Endothelial cell of umbilical vein (primary cell): ENCODE results near the gene MAST4. TPM values are rescaled to one million over a fixed set of nuclear protein-coding genes. Genes with fewer than 3 reads are reported as not detected.

Source experiments
- BruUV-seq: library from RNA; stranded (reverse); fragments of 400-500 nt; replicated peaks from 2 replicates; lab custom pipeline; 2021; lab: Mats Ljungman, UMichigan
- CTCF ChIA-PET: fragments of 300-600, 350-600 bp; sonication (Branson Sonifier 250); formaldehyde crosslinking; loops from one replicate; lab custom pipeline; 2021; ENCODE audit warnings: antibody characterized with exemption, inconsistent platforms; lab: Charles Lee
- POLR2A ChIA-PET: fragments of 300-600, 350-600 bp; sonication (Branson Sonifier 250); formaldehyde crosslinking; loops from one replicate; lab custom pipeline; 2021; ENCODE audit warnings: antibody characterized with exemption, inconsistent platforms; lab: Charles Lee
- DNase-seq: peaks from one replicate; pipeline ENCODE4 v3.0.0-alpha.2; 2011; ENCODE audit warnings: low read depth, low spot score
- FAIRE-seq: peaks from 2 replicates; lab custom pipeline; 2011; peaks lifted over from hg19 to GRCh38; lab: Jason Lieb, UNC
- H2AFZ ChIP-seq: 2 replicates; pipeline ENCODE4 v1.6.0; 2012; ENCODE audit warnings: low read depth, low read length, control low read depth, inconsistent platforms
- H3K27ac ChIP-seq: 2 replicates; pipeline ENCODE4 v1.5.1; 2011; ENCODE audit warnings: low read depth, mild to moderate bottlenecking, control low read depth, low read length, moderate library complexity; ENCODE audit not compliant: insufficient read depth
- H3K27me3 ChIP-seq, 2 experiments: 2 replicates each; pipeline versions ENCODE4 v1.6.0 to v1.6.1; 2011; ENCODE audit warnings: low read length in 2 of 2, mixed read lengths in 1 of 2; ENCODE audit not compliant: control insufficient read depth in 2 of 2, insufficient read depth in 2 of 2
- H3K36me3 ChIP-seq, 2 experiments: 2 replicates in 1 of 2; 3 replicates in 1 of 2; pipeline ENCODE4 v1.5.1; 2011; ENCODE audit warnings: low read length in 2 of 2, mild to moderate bottlenecking in 1 of 2, moderate library complexity in 1 of 2; ENCODE audit not compliant: control insufficient read depth in 2 of 2, insufficient read depth in 2 of 2; ENCODE audit errors: extremely low read depth in 1 of 2
- H3K4me1 ChIP-seq: 3 replicates; pipeline ENCODE4 v1.5.1; 2011; ENCODE audit warnings: mild to moderate bottlenecking, low read length; ENCODE audit not compliant: control insufficient read depth, insufficient read depth; ENCODE audit errors: extremely low read depth
- H3K4me2 ChIP-seq: 2 replicates; pipeline ENCODE4 v1.6.1; 2011; ENCODE audit warnings: low read length, control low read depth, mixed read lengths; ENCODE audit not compliant: insufficient read depth
- H3K4me3 ChIP-seq, 3 experiments: fragments of 200-600 bp in 1 of 3; sonication (generic), shearing (Covaris generic) in 1 of 3; replicated peaks in 1 of 3; 2 replicates each; pipeline ENCODE4 v1.5.1; 2011 to 2016; ENCODE audit warnings: control low read depth in 3 of 3, low read length in 3 of 3, mild to moderate bottlenecking in 2 of 3, inconsistent platforms in 1 of 3, low read depth in 1 of 3, moderate library complexity in 1 of 3; ENCODE audit not compliant: insufficient read depth in 1 of 3
- H3K79me2 ChIP-seq: 2 replicates; pipeline ENCODE4 v1.6.0; 2012; ENCODE audit warnings: low read length, inconsistent platforms; ENCODE audit not compliant: control insufficient read depth, insufficient read depth
- H3K9ac ChIP-seq: replicated peaks from 2 replicates; pipeline ENCODE3; 2011; ENCODE audit warnings: low read length, control low read depth; ENCODE audit not compliant: insufficient read depth; ENCODE audit errors: extremely low read depth
- H3K9me1 ChIP-seq: replicated peaks from 3 replicates; pipeline ENCODE4 v1.6.0; 2011; ENCODE audit warnings: mild to moderate bottlenecking, low read length; ENCODE audit not compliant: control insufficient read depth, insufficient read depth; ENCODE audit errors: extremely low read depth
- H3K9me3 ChIP-seq: replicated peaks from 2 replicates; pipeline ENCODE4 v1.5.1; 2012; ENCODE audit warnings: low read length, inconsistent platforms; ENCODE audit not compliant: control insufficient read depth, insufficient read depth
- H4K20me1 ChIP-seq: replicated peaks from 2 replicates; pipeline ENCODE3; 2011; ENCODE audit warnings: mild to moderate bottlenecking, low read length; ENCODE audit not compliant: control insufficient read depth, insufficient read depth; ENCODE audit errors: extremely low read depth
- EZH2 ChIP-seq: IDR thresholded peaks from 2 replicates; pipeline ENCODE4 v1.6.1; 2012; ENCODE audit warnings: borderline replicate concordance, low read depth, mild to moderate bottlenecking, moderate library complexity, low read length, inconsistent platforms; ENCODE audit not compliant: severe bottlenecking
- FOS ChIP-seq: IDR thresholded peaks from 2 replicates; pipeline ENCODE4 v1.6.1; 2011; ENCODE audit warnings: mild to moderate bottlenecking, low read length, moderate library complexity, borderline replicate concordance; ENCODE audit not compliant: insufficient read depth
- GATA2 ChIP-seq: IDR thresholded peaks from 2 replicates; pipeline ENCODE4 v1.7.0; 2011; ENCODE audit warnings: low read depth, mild to moderate bottlenecking, moderate library complexity, mixed read lengths, low read length; ENCODE audit not compliant: insufficient read length, insufficient read depth
- JUN ChIP-seq: IDR thresholded peaks from 2 replicates; pipeline ENCODE4 v1.6.1; 2011; ENCODE audit warnings: borderline replicate concordance, low read depth; ENCODE audit not compliant: insufficient read length, insufficient read depth
- MYC ChIP-seq: IDR thresholded peaks from one replicate; pipeline ENCODE4 v1.6.1; 2011; ENCODE audit warnings: mild to moderate bottlenecking, low read depth, low read length
- POLR2A ChIP-seq: IDR thresholded peaks from 2 replicates; pipeline ENCODE4 v1.6.1; 2012; ENCODE audit warnings: low read depth, mild to moderate bottlenecking, control low read depth, low read length
- POLR2AphosphoS5 ChIP-seq: IDR thresholded peaks from 2 replicates; pipeline ENCODE4 v1.6.1; 2012; ENCODE audit warnings: low read depth, mild to moderate bottlenecking, control low read depth, low read length, moderate library complexity; ENCODE audit not compliant: insufficient read depth
- dilution Hi-C: fragments of 300-500 bp; cut with MboI; formaldehyde crosslinking; loops from one replicate; pipeline ENCODE4 v1.15.0; 2019; ENCODE audit warnings: low sequenced_read_pairs; ENCODE audit not compliant: extremely low pct_ligation_motif_present
- intact Hi-C: fragments of 100-400 bp; cut with micrococcal nuclease; formaldehyde crosslinking; loops from one replicate; pipeline ENCODE4 v1.10.0; 2022
- polyA plus RNA-seq, 4 experiments: library from polyadenylated mRNA; depleted of rRNA in 3 of 4; stranded (reverse) in 3 of 4; unstranded in 1 of 4; fragments of >200 nt; gene quantifications; 2 replicates each; pipeline versions ENCODE4 v1.2.1 to v1.2.3, GENCODE V29; 2011 to 2012; ENCODE audit warnings: missing spikeins in 1 of 4
- total RNA-seq: library from RNA; stranded (reverse); gene quantifications from 2 replicates; pipeline ENCODE4 v1.2.3, GENCODE V29; 2021
- TF ChIP-seq, protein P1 (sequence below), 2 donors: IDR thresholded peaks; 1 replicate in 1 of 2; 2 replicates in 1 of 2; pipeline ENCODE4 v1.5.1; 2011; ENCODE audit warnings: low read length in 2 of 2, mild to moderate bottlenecking in 2 of 2, moderate library complexity in 2 of 2, control low read depth in 1 of 2, inconsistent platforms in 1 of 2, low read depth in 1 of 2; ENCODE audit not compliant: insufficient read depth in 1 of 2; ENCODE audit errors: extremely low read depth in 1 of 2
- TF ChIP-seq, protein P2 (sequence below): IDR thresholded peaks from 2 replicates; pipeline ENCODE4 v1.6.1; 2011; ENCODE audit not compliant: insufficient read depth, insufficient read length

Gene MAST4
- total and polyA plus RNA-seq, 2 donors (not counting 3 experiments of a cell fraction or from before 2014, with no cell fraction given): 40.2 to 116 TPM

DNA sequence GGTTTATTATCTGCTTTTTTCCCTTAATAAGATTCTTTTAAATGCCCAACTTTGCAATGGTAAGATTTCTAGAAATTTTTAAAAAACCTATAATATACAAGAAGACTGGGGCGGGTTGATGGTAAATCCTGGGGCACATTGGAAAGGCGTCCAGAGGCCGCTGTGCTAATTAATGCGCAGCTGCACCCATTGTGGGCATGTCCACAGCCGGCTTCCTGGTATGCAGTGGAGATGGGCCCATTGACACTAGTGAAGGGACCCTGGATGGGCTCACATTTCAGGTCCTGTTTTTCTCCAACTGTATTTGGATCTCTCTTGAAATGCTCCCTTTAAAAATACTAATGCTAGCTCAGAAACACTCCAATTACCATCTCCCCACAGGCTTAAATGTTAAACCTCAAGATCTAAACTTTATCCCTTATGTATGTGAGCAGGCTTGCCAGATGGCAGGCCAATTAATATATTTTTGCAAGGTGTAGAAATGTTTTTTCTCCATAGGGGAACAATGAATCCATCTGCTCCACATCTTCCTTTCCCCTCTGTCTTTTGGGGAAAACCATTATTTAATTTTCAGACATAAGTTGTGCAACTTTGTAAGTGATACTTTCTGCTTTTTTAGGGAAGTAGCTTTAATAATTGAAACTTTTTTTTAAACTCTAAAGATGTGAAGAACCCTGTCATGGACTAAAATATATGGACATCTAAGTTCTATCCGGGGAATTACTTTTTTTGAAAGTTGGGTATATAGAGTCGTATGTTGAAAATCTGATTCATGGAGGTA, 423.1 kb downstream of the MAST4 start:
- Histone ChIP-seq H2AFZ (no peak overlapping the region), H3K9me3 (no peaks in the 10 kb centered on the region), H3K4me1 (peaks cover 32% of the 10 kb centered on the region), H3K36me3 (peaks cover 0 to 1% of the 10 kb centered on the region in 2 experiments), H3K9ac (no peak overlapping the region), H3K4me3 (no peak overlapping the region), H4K20me1 (peaks cover 10% of the 10 kb centered on the region), H3K79me2 (peaks cover 76% of the 10 kb centered on the region), H3K27me3 (no peaks in the 10 kb centered on the region), H3K9me1 (no peaks in the 10 kb centered on the region), H3K27ac (no peak overlapping the region), H3K4me2 (no peak overlapping the region)
- no TSS peak for BruUV-seq
- dilution Hi-C loops: no loop called here
- FAIRE-seq: no peak
- CTCF ChIA-PET: interaction anchor here (1.1 kb wide), 1 partner anchor 20 kb away, joined by 3 read pairs; no protein-coding TSS in a partner anchor
- POLR2A ChIA-PET: no interaction called here
- intact Hi-C loops: no loop called here
- DNase-seq: no peak
- TF ChIP-seq GATA2 (no peak), POLR2A (no peak), JUN (no peak), POLR2AphosphoS5 (no peak), EZH2 (no peak), FOS (no peak), MYC (no peak)
- TF ChIP-seq, protein P1, sequence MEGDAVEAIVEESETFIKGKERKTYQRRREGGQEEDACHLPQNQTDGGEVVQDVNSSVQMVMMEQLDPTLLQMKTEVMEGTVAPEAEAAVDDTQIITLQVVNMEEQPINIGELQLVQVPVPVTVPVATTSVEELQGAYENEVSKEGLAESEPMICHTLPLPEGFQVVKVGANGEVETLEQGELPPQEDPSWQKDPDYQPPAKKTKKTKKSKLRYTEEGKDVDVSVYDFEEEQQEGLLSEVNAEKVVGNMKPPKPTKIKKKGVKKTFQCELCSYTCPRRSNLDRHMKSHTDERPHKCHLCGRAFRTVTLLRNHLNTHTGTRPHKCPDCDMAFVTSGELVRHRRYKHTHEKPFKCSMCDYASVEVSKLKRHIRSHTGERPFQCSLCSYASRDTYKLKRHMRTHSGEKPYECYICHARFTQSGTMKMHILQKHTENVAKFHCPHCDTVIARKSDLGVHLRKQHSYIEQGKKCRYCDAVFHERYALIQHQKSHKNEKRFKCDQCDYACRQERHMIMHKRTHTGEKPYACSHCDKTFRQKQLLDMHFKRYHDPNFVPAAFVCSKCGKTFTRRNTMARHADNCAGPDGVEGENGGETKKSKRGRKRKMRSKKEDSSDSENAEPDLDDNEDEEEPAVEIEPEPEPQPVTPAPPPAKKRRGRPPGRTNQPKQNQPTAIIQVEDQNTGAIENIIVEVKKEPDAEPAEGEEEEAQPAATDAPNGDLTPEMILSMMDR (IDR thresholded peaks at IDR 0.05; ENCODE audit: extremely low read depth in 1 of 2, insufficient read depth in 1 of 2, low read depth in 1 of 2, low read length in 2 of 2): no peak
- TF ChIP-seq, protein P2, sequence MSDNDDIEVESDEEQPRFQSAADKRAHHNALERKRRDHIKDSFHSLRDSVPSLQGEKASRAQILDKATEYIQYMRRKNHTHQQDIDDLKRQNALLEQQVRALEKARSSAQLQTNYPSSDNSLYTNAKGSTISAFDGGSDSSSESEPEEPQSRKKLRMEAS: no peak
